Adrenal gland (tissue), 12 donors: Measurements from ENCODE around the gene ARL10. TPM values are rescaled to one million over a fixed set of nuclear protein-coding genes. Genes with fewer than 3 reads are reported as not detected.

Experiments
- DNase-seq, 7 donors: peaks; one replicate each; pipeline ENCODE4 v3.0.0-alpha.2; 2019 to 2020
- H3K27ac ChIP-seq, 5 donors: fragments of 200-600 bp; sonication (generic) in 4 of 5; 1 replicate in 3 of 5; 2 replicates in 2 of 5; pipeline versions ENCODE4 v1.5.1 to v1.8.0; 2016 to 2020; ENCODE audit warnings: mild to moderate bottlenecking in 1 of 5
- H3K27me3 ChIP-seq: fragments of 200-600 bp; 2 replicates; pipeline ENCODE4 v1.8.0; 2021
- H3K36me3 ChIP-seq, 2 donors: fragments of 200-600 bp; replicated peaks in 1 of 2; 1 replicate in 1 of 2; 2 replicates in 1 of 2; pipeline versions ENCODE4 v1.5.1 to v1.8.0; 2018 to 2022
- H3K4me1 ChIP-seq, 2 donors: fragments of 200-600 bp; replicated peaks in 1 of 2; 1 replicate in 1 of 2; 2 replicates in 1 of 2; pipeline versions ENCODE4 v1.5.1 to v1.8.0; 2018 to 2021
- H3K4me3 ChIP-seq, 4 donors: fragments of 200-600 bp; sonication (generic) in 3 of 4; one replicate each; pipeline ENCODE4 v1.5.1; 2016 to 2018
- H3K9me3 ChIP-seq, 3 donors: fragments of 200-600 bp; sonication (generic) in 1 of 3; replicated peaks in 1 of 3; 1 replicate in 2 of 3; 2 replicates in 1 of 3; pipeline versions ENCODE4 v1.5.1 to v1.8.0; 2016 to 2021
- CTCF ChIP-seq, 6 experiments: fragments of 450-650 bp in 4 of 6; fragments of 200-600 bp in 2 of 6; sonication (generic) in 1 of 6; IDR thresholded peaks; 1 replicate in 5 of 6; 2 replicates in 1 of 6; pipeline versions ENCODE4 v1.5.1 to v1.8.0; 2016 to 2021; ENCODE audit warnings: antibody characterized with exemption in 6 of 6, mild to moderate bottlenecking in 2 of 6, moderate library complexity in 1 of 6
- POLR2A ChIP-seq, 2 donors: fragments of 450-650 bp; IDR thresholded peaks; one replicate each; pipeline ENCODE4 v1.6.1; 2017; ENCODE audit warnings: antibody characterized with exemption in 2 of 2, mild to moderate bottlenecking in 2 of 2, moderate library complexity in 1 of 2
- WGBS, 4 donors: extraction: QIAGEN DNeasy Blood & Tissue Kit in 2 of 4; methylation state at CpG; one replicate each; pipeline versions ENCODE4 v1.1.5 to v1.1.7; 2013 to 2017; 5-methylcytosine and 5-hydroxymethylcytosine counted together
- intact Hi-C, 2 donors: fragments of 100-400 bp; cut with DNase I; formaldehyde crosslinking; loops; one replicate each; pipeline versions ENCODE4 v1.14.1 to v1.15.0; 2022 to 2023
- polyA plus RNA-seq, 3 donors: library from polyadenylated mRNA; stranded (reverse); fragments of 200-250 nt in 2 of 3; fragments of 350-450 nt in 1 of 3; fragmentation: Illumina TruSeq in 1 of 3; extraction: RNeasy Lipid Tissue Mini Kit (QIAGEN cat#74804) in 1 of 3; gene quantifications; one replicate each; pipeline ENCODE4 v1.2.3, GENCODE V29; 2013 to 2014
- total RNA-seq, 9 donors: library from RNA; depleted of rRNA in 4 of 9; stranded (reverse); fragments of >200 nt in 4 of 9; fragments of 120-200 nt in 1 of 9; fragmentation: NEBNext Ultra II Directional in 1 of 9; extraction: Animal tissue kit (Norgen Biotek cat#: 25700) in 1 of 9; gene quantifications; one replicate each; pipeline versions ENCODE4 v1.1.0 to v1.2.4, GENCODE V29; 2013 to 2023
- donor health status: healthy with polysubstance abuse.
- donor health status: Bipolar disorder and iron deficiency.
- donor health status: DM: yes; HTN: yes; CAD: no.
- donor health status: DM: no; HTN: no; CAD: no.
- donor health status: DM: no; HTN: no; CAD: no.
- donor health status: DM: yes; HTN: yes; CAD: no.

The ARL10 gene
- total and polyA plus RNA-seq, 12 donors, result 1.6 to 8.8 (median 3.2) TPM

GRCh38 chr5:176391479-176391878 is 26.2 kb downstream of the ARL10 start:
- TF ChIP-seq CTCF (IDR thresholded peaks at IDR 0.05), result no peak
- TF ChIP-seq POLR2A (IDR thresholded peaks at IDR 0.05), result no peak
- no peak for DNase-seq
- Histone ChIP-seq H3K27ac (peak overlapping the region in 1 of 5 donors; percentile 17), H3K36me3 (peaks cover 0 to 36% of the 10 kb centered on the region in 2 donors), H3K4me1 (peaks cover 12 to 24% of the 10 kb centered on the region in 2 donors), H3K4me3 (no peak overlapping the region), H3K27me3 (no peaks in the 10 kb centered on the region), H3K9me3 (no peaks in the 10 kb centered on the region)
- intact Hi-C loops, result no loop called here
- 90 to 98% (median 92%) methylated on average over 4 of the region's 4 CpGs for WGBS, 4 donors

- intact Hi-C loops, result no loop called here
- peak overlapping the region in 1 of 5 donors; percentile 17 for H3K27ac ChIP-seq
- H3K9me3 ChIP-seq, result no peaks in the 10 kb centered on the region
- H3K4me3 ChIP-seq, result no peak overlapping the region
- H3K27me3 ChIP-seq, result no peaks in the 10 kb centered on the region
- H3K4me1 ChIP-seq, result peaks cover 12 to 19% of the 10 kb centered on the region in 2 donors
- TF ChIP-seq POLR2A (IDR thresholded peaks at IDR 0.05) (no peak), CTCF (IDR thresholded peaks at IDR 0.05) (no peak)
- 77 to 85% (median 81%) methylated on average over 4 of the region's 4 CpGs for WGBS, 4 donors
- no peak for DNase-seq
- H3K36me3 ChIP-seq, result peaks cover 0 to 36% of the 10 kb centered on the region in 2 donors
Observed at GRCh38 chr5:176391999-176392398, 26.7 kb downstream of the ARL10 start.

GRCh38 chr5:176392526-176392925 is 27.2 kb downstream of the ARL10 start:
- Histone ChIP-seq H3K27ac (no peak overlapping the region), H3K9me3 (no peaks in the 10 kb centered on the region), H3K4me1 (peaks cover 10 to 14% of the 10 kb centered on the region in 2 donors), H3K36me3 (peaks cover 0 to 36% of the 10 kb centered on the region in 2 donors), H3K4me3 (no peak overlapping the region), H3K27me3 (no peaks in the 10 kb centered on the region)
- intact Hi-C loops, result no loop called here
- WGBS, 4 donors, result 68 to 91% (median 84%) methylated on average over 6 to 11 of the region's 11 CpGs
- TF ChIP-seq POLR2A (IDR thresholded peaks at IDR 0.05) (no peak), CTCF (IDR thresholded peaks at IDR 0.05) (no peak)
- no peak for DNase-seq

- Histone ChIP-seq H3K27ac (no peak overlapping the region), H3K36me3 (peaks cover 0 to 47% of the 10 kb centered on the region in 2 donors), H3K4me3 (no peak overlapping the region), H3K27me3 (no peaks in the 10 kb centered on the region), H3K4me1 (peaks cover 6 to 10% of the 10 kb centered on the region in 2 donors), H3K9me3 (no peaks in the 10 kb centered on the region)
- WGBS, 4 donors, result 93 to 99% (median 95%) methylated on average over 6 to 9 of the region's 9 CpGs
- intact Hi-C loops, result no loop called here
- no peak for DNase-seq
- TF ChIP-seq CTCF (IDR thresholded peaks at IDR 0.05) (no peak), POLR2A (IDR thresholded peaks at IDR 0.05) (no peak)
Observed at GRCh38 chr5:176394096-176394495, 28.8 kb downstream of the ARL10 start.
